ENCODE results near the gene TRAPPC8. TPM values are rescaled to one million over a fixed set of nuclear protein-coding genes. Genes with fewer than 3 reads are reported as not detected.

TRAPPC8 gene
- total and polyA plus RNA-seq, 10 donors: 17.6 to 64.5 (median 50.8) TPM

DNA sequence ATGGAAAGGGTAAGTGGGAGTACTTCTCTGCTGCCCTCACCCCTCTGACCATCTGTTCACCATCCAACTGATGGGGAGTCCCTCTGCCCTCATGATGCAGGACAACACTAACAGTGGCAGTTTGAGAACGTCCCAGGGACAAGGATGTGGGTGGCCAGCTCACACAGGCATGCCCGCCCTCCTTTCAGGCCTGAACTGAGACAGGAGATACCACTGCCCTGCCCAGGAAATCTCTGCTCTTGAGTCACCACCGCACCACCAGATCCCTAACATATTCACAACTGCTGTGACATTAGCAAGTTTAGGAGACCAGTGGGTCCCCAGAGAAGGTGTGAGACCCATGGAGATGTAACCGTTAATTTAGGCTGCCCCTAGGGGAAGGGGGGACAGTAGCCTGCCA lies 66.2 kb downstream of the TRAPPC8 start:
- Histone ChIP-seq H3K36me3 (peaks cover 0 to 98% (median 61%) of the 10 kb centered on the region in 6 donors), H3K9me3 (peaks cover 0 to 15% (median 10%) of the 10 kb centered on the region in 8 donors), H3K4me1 (no peaks in the 10 kb centered on the region), H3K4me3 (no peak overlapping the region), H3K27me3 (replicated peaks in 1 of 7) (no peaks in the 10 kb centered on the region), H3K27ac (no peak overlapping the region)
- DNase-seq: no peak
- TF ChIP-seq POLR2A (IDR thresholded peaks at IDR 0.05) (no peak), POLR2AphosphoS5 (IDR thresholded peaks at IDR 0.05) (no peak)
- intact Hi-C loops (cut with DNase I; ENCODE audit: low total_unique reads): no loop called here
- 64 to 92% (median 86%) methylated on average over 3 to 4 of the region's 4 CpGs for WGBS, 5 donors

DNA sequence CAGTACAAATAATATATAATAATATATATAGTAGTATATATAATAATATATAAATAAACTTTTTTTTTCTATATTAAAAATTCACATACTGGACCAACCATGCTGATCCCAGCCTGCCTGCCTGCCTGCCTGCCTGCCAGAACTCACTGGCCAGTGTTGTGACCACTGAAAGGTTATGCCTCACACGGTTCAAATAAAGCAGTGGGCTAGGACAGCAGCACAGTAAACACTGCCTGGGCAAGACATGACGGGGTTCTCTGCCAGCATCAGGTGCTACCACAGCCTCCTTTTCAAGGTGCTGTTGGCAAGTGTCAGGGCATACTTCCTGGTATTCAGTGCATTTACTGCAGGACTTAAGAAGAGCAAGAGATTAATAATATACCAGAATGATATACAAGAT lies 67.6 kb downstream of the TRAPPC8 start:
- DNase-seq: no peak
- H3K9me3 ChIP-seq: peaks cover 0 to 2% (median 0%) of the 10 kb centered on the region in 8 donors
- WGBS, 5 donors: 83 to 95% (median 90%) methylated on average over 2 of the region's 2 CpGs
- no peaks in the 10 kb centered on the region for H3K27me3 ChIP-seq (replicated peaks in 1 of 7)
- intact Hi-C loops (cut with DNase I; ENCODE audit: low total_unique reads): no loop called here
- peaks cover 0 to 98% (median 58%) of the 10 kb centered on the region in 6 donors for H3K36me3 ChIP-seq
- no peaks in the 10 kb centered on the region for H3K4me1 ChIP-seq
- TF ChIP-seq, protein P1, sequence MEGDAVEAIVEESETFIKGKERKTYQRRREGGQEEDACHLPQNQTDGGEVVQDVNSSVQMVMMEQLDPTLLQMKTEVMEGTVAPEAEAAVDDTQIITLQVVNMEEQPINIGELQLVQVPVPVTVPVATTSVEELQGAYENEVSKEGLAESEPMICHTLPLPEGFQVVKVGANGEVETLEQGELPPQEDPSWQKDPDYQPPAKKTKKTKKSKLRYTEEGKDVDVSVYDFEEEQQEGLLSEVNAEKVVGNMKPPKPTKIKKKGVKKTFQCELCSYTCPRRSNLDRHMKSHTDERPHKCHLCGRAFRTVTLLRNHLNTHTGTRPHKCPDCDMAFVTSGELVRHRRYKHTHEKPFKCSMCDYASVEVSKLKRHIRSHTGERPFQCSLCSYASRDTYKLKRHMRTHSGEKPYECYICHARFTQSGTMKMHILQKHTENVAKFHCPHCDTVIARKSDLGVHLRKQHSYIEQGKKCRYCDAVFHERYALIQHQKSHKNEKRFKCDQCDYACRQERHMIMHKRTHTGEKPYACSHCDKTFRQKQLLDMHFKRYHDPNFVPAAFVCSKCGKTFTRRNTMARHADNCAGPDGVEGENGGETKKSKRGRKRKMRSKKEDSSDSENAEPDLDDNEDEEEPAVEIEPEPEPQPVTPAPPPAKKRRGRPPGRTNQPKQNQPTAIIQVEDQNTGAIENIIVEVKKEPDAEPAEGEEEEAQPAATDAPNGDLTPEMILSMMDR (IDR thresholded peaks at IDR 0.05 in 8 of 11, conservative IDR thresholded peaks at IDR 0.05 in 3 of 11): no peak
- TF ChIP-seq POLR2AphosphoS5 (IDR thresholded peaks at IDR 0.05): no peak
- TF ChIP-seq POLR2A (IDR thresholded peaks at IDR 0.05): no peak
- no peak overlapping the region for H3K27ac ChIP-seq
- no peak overlapping the region for H3K4me3 ChIP-seq

DNA sequence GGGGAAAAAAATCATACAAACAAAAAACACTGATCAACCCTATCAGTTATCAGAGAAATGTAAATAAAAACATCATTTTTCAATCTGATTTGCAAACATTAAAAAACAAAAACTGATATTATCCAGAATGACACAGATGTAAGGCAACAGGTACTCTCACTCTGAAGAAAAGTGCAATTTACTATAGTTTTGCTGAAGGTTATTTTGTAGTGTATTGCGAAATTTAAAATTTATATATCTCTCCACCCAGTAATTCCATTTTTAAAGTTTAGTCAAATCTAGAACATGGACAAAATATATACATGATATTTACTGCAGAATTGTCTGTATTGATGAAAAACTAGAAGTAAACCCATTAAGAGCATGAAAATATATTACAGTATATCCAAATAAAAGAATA lies 79.8 kb downstream of the TRAPPC8 start:
- Histone ChIP-seq H3K9me3 (no peaks in the 10 kb centered on the region), H3K4me1 (no peaks in the 10 kb centered on the region), H3K27me3 (replicated peaks in 1 of 7) (no peaks in the 10 kb centered on the region), H3K36me3 (peaks cover 0 to 97% (median 51%) of the 10 kb centered on the region in 6 donors), H3K27ac (no peak overlapping the region), H3K4me3 (no peak overlapping the region)
- DNase-seq: no peak
- 96 to 98% (median 97%) methylated on average over 1 of the region's 1 CpG for WGBS, 5 donors
- intact Hi-C loops (cut with DNase I; ENCODE audit: low total_unique reads): no loop called here
- TF ChIP-seq POLR2A (IDR thresholded peaks at IDR 0.05) (no peak), POLR2AphosphoS5 (IDR thresholded peaks at IDR 0.05) (no peak)
- TF ChIP-seq, protein P1 (IDR thresholded peaks at IDR 0.05 in 8 of 11, conservative IDR thresholded peaks at IDR 0.05 in 3 of 11): no peak

DNA sequence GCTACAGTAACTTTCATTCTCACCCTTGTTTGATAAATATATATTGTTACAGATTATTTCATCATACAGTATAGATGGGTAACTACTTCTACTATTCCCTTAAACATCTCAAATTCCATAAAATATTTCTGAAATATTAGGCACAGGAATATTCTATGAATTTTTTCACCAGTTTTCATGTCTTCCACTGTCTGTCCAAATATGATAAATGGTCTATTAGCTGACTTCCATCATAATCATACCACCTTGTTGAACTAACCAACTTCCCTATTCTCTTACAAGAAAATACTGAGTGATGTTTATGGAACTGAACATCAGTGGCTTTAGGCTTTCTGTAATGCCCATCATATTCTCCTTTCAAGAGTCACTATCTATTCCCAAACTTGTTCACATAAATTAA lies 82.4 kb downstream of the TRAPPC8 start:
- intact Hi-C loops (cut with DNase I; ENCODE audit: low total_unique reads): no loop called here
- peaks cover 0 to 100% (median 55%) of the 10 kb centered on the region in 6 donors for H3K36me3 ChIP-seq
- H3K27ac ChIP-seq: no peak overlapping the region
- H3K9me3 ChIP-seq: no peaks in the 10 kb centered on the region
- peaks cover 0 to 7% (median 0%) of the 10 kb centered on the region in 6 donors for H3K4me1 ChIP-seq
- TF ChIP-seq POLR2A (IDR thresholded peaks at IDR 0.05) (no peak), POLR2AphosphoS5 (IDR thresholded peaks at IDR 0.05) (no peak)
- TF ChIP-seq, protein P1 (IDR thresholded peaks at IDR 0.05 in 8 of 11, conservative IDR thresholded peaks at IDR 0.05 in 3 of 11): no peak
- no peak overlapping the region for H3K4me3 ChIP-seq
- DNase-seq: no peak
- no peaks in the 10 kb centered on the region for H3K27me3 ChIP-seq (replicated peaks in 1 of 7)
